ENCODE data around the gene CDC42BPB. TPM values are rescaled to one million over a fixed set of nuclear protein-coding genes. Genes with fewer than 3 reads are reported as not detected.

Gene CDC42BPB
- total and polyA plus RNA-seq, 2 donors (not counting 1 experiment from before 2014, with no cell fraction given) = 44.8 to 98.3 TPM

- Histone ChIP-seq H4K20me1 (ENCODE audit: control insufficient read depth, extremely low read depth, insufficient read depth, low read length) (no peaks in the 10 kb centered on the region), H3K9ac (ENCODE audit: insufficient read depth, low read length) (no peak overlapping the region), H3K4me2 (ENCODE audit: extremely low read depth, insufficient read depth, low read length) (no peak overlapping the region), H3K36me3 (ENCODE audit: control insufficient read depth, insufficient read depth, low read length) (peaks cover 42% of the 10 kb centered on the region), H3K9me3 (ENCODE audit: control insufficient read depth, insufficient read depth, low read depth, low read length) (no peaks in the 10 kb centered on the region), H3K27ac (ENCODE audit: insufficient read depth, low read length) (no peak overlapping the region), H2AFZ (ENCODE audit: low read length) (no peak overlapping the region), H3K27me3 (ENCODE audit: control insufficient read depth, insufficient read depth, low read length) (no peaks in the 10 kb centered on the region), H3K79me2 (ENCODE audit: control insufficient read depth, insufficient read depth, low read length) (no peaks in the 10 kb centered on the region), H3K4me1 (ENCODE audit: control insufficient read depth, extremely low read depth, insufficient read depth, low read length) (no peaks in the 10 kb centered on the region), H3K4me3 (replicated peaks in 1 of 4; ENCODE audit: control extremely low read depth in 1 of 4, insufficient read depth in 1 of 4, low read depth in 3 of 4, low read length in 4 of 4) (no peak overlapping the region)
- no peak for DNase-seq (ENCODE audit: low read depth in 2 of 2)
- TF ChIP-seq EZH2 (IDR thresholded peaks at IDR 0.05; ENCODE audit: low read length, missing control alignments) = no peak
- TF ChIP-seq, protein P1, sequence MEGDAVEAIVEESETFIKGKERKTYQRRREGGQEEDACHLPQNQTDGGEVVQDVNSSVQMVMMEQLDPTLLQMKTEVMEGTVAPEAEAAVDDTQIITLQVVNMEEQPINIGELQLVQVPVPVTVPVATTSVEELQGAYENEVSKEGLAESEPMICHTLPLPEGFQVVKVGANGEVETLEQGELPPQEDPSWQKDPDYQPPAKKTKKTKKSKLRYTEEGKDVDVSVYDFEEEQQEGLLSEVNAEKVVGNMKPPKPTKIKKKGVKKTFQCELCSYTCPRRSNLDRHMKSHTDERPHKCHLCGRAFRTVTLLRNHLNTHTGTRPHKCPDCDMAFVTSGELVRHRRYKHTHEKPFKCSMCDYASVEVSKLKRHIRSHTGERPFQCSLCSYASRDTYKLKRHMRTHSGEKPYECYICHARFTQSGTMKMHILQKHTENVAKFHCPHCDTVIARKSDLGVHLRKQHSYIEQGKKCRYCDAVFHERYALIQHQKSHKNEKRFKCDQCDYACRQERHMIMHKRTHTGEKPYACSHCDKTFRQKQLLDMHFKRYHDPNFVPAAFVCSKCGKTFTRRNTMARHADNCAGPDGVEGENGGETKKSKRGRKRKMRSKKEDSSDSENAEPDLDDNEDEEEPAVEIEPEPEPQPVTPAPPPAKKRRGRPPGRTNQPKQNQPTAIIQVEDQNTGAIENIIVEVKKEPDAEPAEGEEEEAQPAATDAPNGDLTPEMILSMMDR (conservative IDR thresholded peaks at IDR 0.05 in 1 of 2, IDR thresholded peaks at IDR 0.05 in 1 of 2; ENCODE audit: low read depth in 1 of 2, low read length in 2 of 2) = no peak
Measured at GRCh38 chr14:102971836-102972606, 85.3 kb downstream of the CDC42BPB start.

GRCh38 chr14:102971314-102971713 lies 86.0 kb downstream of the CDC42BPB start:
- Histone ChIP-seq H2AFZ (ENCODE audit: low read length) (no peak overlapping the region), H3K4me2 (ENCODE audit: extremely low read depth, insufficient read depth, low read length) (no peak overlapping the region), H3K79me2 (ENCODE audit: control insufficient read depth, insufficient read depth, low read length) (no peaks in the 10 kb centered on the region), H4K20me1 (ENCODE audit: control insufficient read depth, extremely low read depth, insufficient read depth, low read length) (no peaks in the 10 kb centered on the region), H3K4me1 (ENCODE audit: control insufficient read depth, extremely low read depth, insufficient read depth, low read length) (no peaks in the 10 kb centered on the region), H3K36me3 (ENCODE audit: control insufficient read depth, insufficient read depth, low read length) (peaks cover 42% of the 10 kb centered on the region), H3K4me3 (replicated peaks in 1 of 4; ENCODE audit: control extremely low read depth in 1 of 4, insufficient read depth in 1 of 4, low read depth in 3 of 4, low read length in 4 of 4) (no peak overlapping the region), H3K27me3 (ENCODE audit: control insufficient read depth, insufficient read depth, low read length) (no peaks in the 10 kb centered on the region), H3K27ac (ENCODE audit: insufficient read depth, low read length) (no peak overlapping the region), H3K9ac (ENCODE audit: insufficient read depth, low read length) (no peak overlapping the region), H3K9me3 (ENCODE audit: control insufficient read depth, insufficient read depth, low read depth, low read length) (no peaks in the 10 kb centered on the region)
- no peak for DNase-seq (ENCODE audit: low read depth in 2 of 2)
- no peak for TF ChIP-seq EZH2 (IDR thresholded peaks at IDR 0.05; ENCODE audit: low read length, missing control alignments)
- TF ChIP-seq, protein P1 (conservative IDR thresholded peaks at IDR 0.05 in 1 of 2, IDR thresholded peaks at IDR 0.05 in 1 of 2; ENCODE audit: low read depth in 1 of 2, low read length in 2 of 2) = no peak

GRCh38 chr14:102970496-102970895 lies 86.9 kb downstream of the CDC42BPB start:
- no peaks in the 10 kb centered on the region for H3K9me3 ChIP-seq (ENCODE audit: control insufficient read depth, insufficient read depth, low read depth, low read length)
- H3K4me1 ChIP-seq (ENCODE audit: control insufficient read depth, extremely low read depth, insufficient read depth, low read length) = no peaks in the 10 kb centered on the region
- no peaks in the 10 kb centered on the region for H4K20me1 ChIP-seq (ENCODE audit: control insufficient read depth, extremely low read depth, insufficient read depth, low read length)
- no peak overlapping the region for H2AFZ ChIP-seq (ENCODE audit: low read length)
- H3K4me3 ChIP-seq (replicated peaks in 1 of 4; ENCODE audit: control extremely low read depth in 1 of 4, insufficient read depth in 1 of 4, low read depth in 3 of 4, low read length in 4 of 4) = no peak overlapping the region
- H3K36me3 ChIP-seq (ENCODE audit: control insufficient read depth, insufficient read depth, low read length) = peaks cover 38% of the 10 kb centered on the region
- H3K27me3 ChIP-seq (ENCODE audit: control insufficient read depth, insufficient read depth, low read length) = no peaks in the 10 kb centered on the region
- TF ChIP-seq, protein P1 (conservative IDR thresholded peaks at IDR 0.05 in 1 of 2, IDR thresholded peaks at IDR 0.05 in 1 of 2; ENCODE audit: low read depth in 1 of 2, low read length in 2 of 2) = no peak
- TF ChIP-seq EZH2 (IDR thresholded peaks at IDR 0.05; ENCODE audit: low read length, missing control alignments) = no peak
- no peak for DNase-seq (ENCODE audit: low read depth in 2 of 2)
- H3K79me2 ChIP-seq (ENCODE audit: control insufficient read depth, insufficient read depth, low read length) = no peaks in the 10 kb centered on the region
- H3K4me2 ChIP-seq (ENCODE audit: extremely low read depth, insufficient read depth, low read length) = no peak overlapping the region
- H3K27ac ChIP-seq (ENCODE audit: insufficient read depth, low read length) = no peak overlapping the region
- H3K9ac ChIP-seq (ENCODE audit: insufficient read depth, low read length) = no peak overlapping the region

Measured in fibroblast of lung (primary cell).